Neuron (in vitro differentiated cells): ENCODE measurements around the gene GSG1L.

Source experiments
- H2AFZ ChIP-seq: one replicate; pipeline ENCODE4 v1.6.1; 2013; ENCODE audit warnings: low read depth, mild to moderate bottlenecking, inconsistent platforms, low read length, moderate library complexity
- H3K27me3 ChIP-seq: one replicate; pipeline ENCODE4 v1.6.1; 2013; ENCODE audit warnings: low read length; ENCODE audit not compliant: insufficient read depth
- H3K36me3 ChIP-seq: one replicate; pipeline ENCODE4 v1.6.1; 2013; ENCODE audit warnings: low read length; ENCODE audit not compliant: insufficient read depth
- H3K4me1 ChIP-seq: one replicate; pipeline ENCODE4 v1.6.1; 2013; ENCODE audit warnings: low read length; ENCODE audit not compliant: insufficient read depth
- H3K4me3 ChIP-seq: 2 replicates; pipeline ENCODE4 v1.5.1; 2013; ENCODE audit warnings: mild to moderate bottlenecking, low read length, moderate library complexity
- H3K9me3 ChIP-seq: one replicate; pipeline ENCODE4 v1.6.1; 2013; ENCODE audit warnings: low read length

The GSG1L gene

GRCh38 chr16:27740496-27741201 is 322.9 kb downstream of the GSG1L start:
- H3K36me3 ChIP-seq = peaks cover 16% of the 10 kb centered on the region
- no peaks in the 10 kb centered on the region for H3K4me1 ChIP-seq
- H3K4me3 ChIP-seq = no peak overlapping the region
- H2AFZ ChIP-seq = no peak overlapping the region
- no peaks in the 10 kb centered on the region for H3K9me3 ChIP-seq
- H3K27me3 ChIP-seq = no peaks in the 10 kb centered on the region

DNA sequence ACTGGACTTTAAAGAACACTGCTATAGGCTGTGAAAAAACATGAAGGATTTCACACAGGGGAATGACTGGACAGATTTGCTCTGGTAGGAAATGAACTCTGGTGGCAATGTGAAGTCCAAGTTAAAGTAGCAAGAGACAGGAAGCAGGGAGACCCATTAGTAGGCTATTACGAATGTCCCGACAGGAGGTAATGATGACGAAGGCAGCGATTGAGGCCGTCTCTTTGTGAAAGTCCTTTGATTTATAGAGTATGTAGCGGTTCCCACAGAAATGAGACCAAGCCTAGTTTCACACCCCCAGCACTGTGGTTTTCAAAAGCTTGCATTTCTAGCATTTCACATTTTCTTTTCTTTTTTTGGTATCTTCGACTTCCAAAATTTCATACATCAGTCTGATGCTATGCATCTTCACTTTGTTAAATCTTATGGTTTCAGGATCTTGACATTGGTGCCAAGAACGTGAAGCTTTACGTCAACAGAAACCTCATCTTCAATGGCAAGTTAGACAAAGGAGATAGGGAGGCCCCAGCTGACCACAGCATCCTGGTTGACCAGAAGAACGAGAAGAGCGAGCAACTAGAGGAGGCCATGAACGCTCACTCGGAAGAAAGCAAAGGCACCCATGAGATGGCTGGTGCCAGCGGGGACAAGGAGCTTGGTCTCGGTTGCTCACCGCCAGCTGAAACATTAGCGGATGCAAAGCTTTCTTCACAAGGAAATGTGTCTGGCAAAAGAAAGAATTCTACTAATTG is 323.7 kb downstream of the GSG1L start:
- Histone ChIP-seq H3K4me3 (no peak overlapping the region), H3K27me3 (no peaks in the 10 kb centered on the region), H3K36me3 (peaks cover 16% of the 10 kb centered on the region), H3K4me1 (no peaks in the 10 kb centered on the region), H3K9me3 (no peaks in the 10 kb centered on the region), H2AFZ (no peak overlapping the region)

- Histone ChIP-seq H3K4me1 (no peaks in the 10 kb centered on the region), H3K4me3 (no peak overlapping the region), H3K9me3 (no peaks in the 10 kb centered on the region), H2AFZ (no peak overlapping the region), H3K36me3 (peaks cover 16% of the 10 kb centered on the region), H3K27me3 (no peaks in the 10 kb centered on the region)
These were observed 324.9 kb downstream of the GSG1L start for GRCh38 chr16:27738596-27738995.
